GM12878 (cell line): ENCODE results near the gene PTPRU.

Source experiments
- CEBPB ChIP-seq, 2 experiments: fragments of 150-350 bp in 1 of 2; IDR thresholded peaks; 2 replicates each; pipeline ENCODE4 v1.6.1; 2012 to 2014; ENCODE audit warnings: low read depth in 2 of 2, low read length in 2 of 2, borderline replicate concordance in 1 of 2, inconsistent platforms in 1 of 2
- CTCF ChIP-seq, 3 experiments: IDR thresholded peaks in 2 of 3; conservative IDR thresholded peaks in 1 of 3; 2 replicates each; pipeline ENCODE4 v1.5.1; 2011; ENCODE audit warnings: low read depth in 3 of 3, low read length in 3 of 3, mild to moderate bottlenecking in 3 of 3, control low read depth in 2 of 3, moderate library complexity in 2 of 3, inconsistent platforms in 1 of 3, mixed read lengths in 1 of 3; ENCODE audit not compliant: control insufficient read depth in 2 of 3, insufficient read depth in 1 of 3; ENCODE audit errors: extremely low read depth in 1 of 3
- EGR1 ChIP-seq, 2 experiments: IDR thresholded peaks; 1 replicate in 1 of 2; 2 replicates in 1 of 2; pipeline ENCODE4 v1.6.1; 2011 to 2012; ENCODE audit warnings: low read depth in 2 of 2, low read length in 2 of 2, borderline replicate concordance in 1 of 2, mild to moderate bottlenecking in 1 of 2, moderate library complexity in 1 of 2
- YY1 ChIP-seq: IDR thresholded peaks from 2 replicates; pipeline ENCODE4 v1.6.1; 2011; ENCODE audit warnings: low read depth, mild to moderate bottlenecking, low read length
- TF ChIP-seq, protein P1 (sequence below): IDR thresholded peaks from 2 replicates; pipeline ENCODE4 v1.6.1; 2012; ENCODE audit warnings: improper control_type of control experiment, low read depth, low read length; ENCODE audit not compliant: insufficient replicate concordance

- TF ChIP-seq, protein P1, sequence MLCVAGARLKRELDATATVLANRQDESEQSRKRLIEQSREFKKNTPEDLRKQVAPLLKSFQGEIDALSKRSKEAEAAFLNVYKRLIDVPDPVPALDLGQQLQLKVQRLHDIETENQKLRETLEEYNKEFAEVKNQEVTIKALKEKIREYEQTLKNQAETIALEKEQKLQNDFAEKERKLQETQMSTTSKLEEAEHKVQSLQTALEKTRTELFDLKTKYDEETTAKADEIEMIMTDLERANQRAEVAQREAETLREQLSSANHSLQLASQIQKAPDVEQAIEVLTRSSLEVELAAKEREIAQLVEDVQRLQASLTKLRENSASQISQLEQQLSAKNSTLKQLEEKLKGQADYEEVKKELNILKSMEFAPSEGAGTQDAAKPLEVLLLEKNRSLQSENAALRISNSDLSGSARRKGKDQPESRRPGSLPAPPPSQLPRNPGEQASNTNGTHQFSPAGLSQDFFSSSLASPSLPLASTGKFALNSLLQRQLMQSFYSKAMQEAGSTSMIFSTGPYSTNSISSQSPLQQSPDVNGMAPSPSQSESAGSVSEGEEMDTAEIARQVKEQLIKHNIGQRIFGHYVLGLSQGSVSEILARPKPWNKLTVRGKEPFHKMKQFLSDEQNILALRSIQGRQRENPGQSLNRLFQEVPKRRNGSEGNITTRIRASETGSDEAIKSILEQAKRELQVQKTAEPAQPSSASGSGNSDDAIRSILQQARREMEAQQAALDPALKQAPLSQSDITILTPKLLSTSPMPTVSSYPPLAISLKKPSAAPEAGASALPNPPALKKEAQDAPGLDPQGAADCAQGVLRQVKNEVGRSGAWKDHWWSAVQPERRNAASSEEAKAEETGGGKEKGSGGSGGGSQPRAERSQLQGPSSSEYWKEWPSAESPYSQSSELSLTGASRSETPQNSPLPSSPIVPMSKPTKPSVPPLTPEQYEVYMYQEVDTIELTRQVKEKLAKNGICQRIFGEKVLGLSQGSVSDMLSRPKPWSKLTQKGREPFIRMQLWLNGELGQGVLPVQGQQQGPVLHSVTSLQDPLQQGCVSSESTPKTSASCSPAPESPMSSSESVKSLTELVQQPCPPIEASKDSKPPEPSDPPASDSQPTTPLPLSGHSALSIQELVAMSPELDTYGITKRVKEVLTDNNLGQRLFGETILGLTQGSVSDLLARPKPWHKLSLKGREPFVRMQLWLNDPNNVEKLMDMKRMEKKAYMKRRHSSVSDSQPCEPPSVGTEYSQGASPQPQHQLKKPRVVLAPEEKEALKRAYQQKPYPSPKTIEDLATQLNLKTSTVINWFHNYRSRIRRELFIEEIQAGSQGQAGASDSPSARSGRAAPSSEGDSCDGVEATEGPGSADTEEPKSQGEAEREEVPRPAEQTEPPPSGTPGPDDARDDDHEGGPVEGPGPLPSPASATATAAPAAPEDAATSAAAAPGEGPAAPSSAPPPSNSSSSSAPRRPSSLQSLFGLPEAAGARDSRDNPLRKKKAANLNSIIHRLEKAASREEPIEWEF, result no peak
- no peak for TF ChIP-seq YY1
- TF ChIP-seq CEBPB (IDR thresholded peaks at IDR 0.05; ENCODE audit: borderline replicate concordance in 1 of 2, low read depth in 2 of 2, low read length in 2 of 2), result no peak
- no peak for TF ChIP-seq CTCF (IDR thresholded peaks at IDR 0.05 in 2 of 3, conservative IDR thresholded peaks at IDR 0.05 in 1 of 3; ENCODE audit: control insufficient read depth in 2 of 3, extremely low read depth in 1 of 3, insufficient read depth in 1 of 3, low read depth in 3 of 3, low read length in 3 of 3)
- no peak for TF ChIP-seq EGR1 (IDR thresholded peaks at IDR 0.05; ENCODE audit: borderline replicate concordance in 1 of 2, low read depth in 2 of 2, low read length in 2 of 2)
Measured at GRCh38 chr1:29258976-29259801, 22.9 kb downstream of the PTPRU start.
